Activated T-cell treated with anti-CD3 and anti-CD28 coated beads, Interleukin-2, amount 50 U/mL, for 1 hour (primary cell): ENCODE results near the gene TBPL1.
"Not testable (repeated sequence)": the region's sequence is repeated elsewhere in the genome, so short reads cannot be mapped to it uniquely, and the experiment has no call there.

Source experiments
- DNase-seq: peaks from one replicate; pipeline ENCODE4 v3.0.0-alpha.2; 2020

The TBPL1 gene

DNA sequence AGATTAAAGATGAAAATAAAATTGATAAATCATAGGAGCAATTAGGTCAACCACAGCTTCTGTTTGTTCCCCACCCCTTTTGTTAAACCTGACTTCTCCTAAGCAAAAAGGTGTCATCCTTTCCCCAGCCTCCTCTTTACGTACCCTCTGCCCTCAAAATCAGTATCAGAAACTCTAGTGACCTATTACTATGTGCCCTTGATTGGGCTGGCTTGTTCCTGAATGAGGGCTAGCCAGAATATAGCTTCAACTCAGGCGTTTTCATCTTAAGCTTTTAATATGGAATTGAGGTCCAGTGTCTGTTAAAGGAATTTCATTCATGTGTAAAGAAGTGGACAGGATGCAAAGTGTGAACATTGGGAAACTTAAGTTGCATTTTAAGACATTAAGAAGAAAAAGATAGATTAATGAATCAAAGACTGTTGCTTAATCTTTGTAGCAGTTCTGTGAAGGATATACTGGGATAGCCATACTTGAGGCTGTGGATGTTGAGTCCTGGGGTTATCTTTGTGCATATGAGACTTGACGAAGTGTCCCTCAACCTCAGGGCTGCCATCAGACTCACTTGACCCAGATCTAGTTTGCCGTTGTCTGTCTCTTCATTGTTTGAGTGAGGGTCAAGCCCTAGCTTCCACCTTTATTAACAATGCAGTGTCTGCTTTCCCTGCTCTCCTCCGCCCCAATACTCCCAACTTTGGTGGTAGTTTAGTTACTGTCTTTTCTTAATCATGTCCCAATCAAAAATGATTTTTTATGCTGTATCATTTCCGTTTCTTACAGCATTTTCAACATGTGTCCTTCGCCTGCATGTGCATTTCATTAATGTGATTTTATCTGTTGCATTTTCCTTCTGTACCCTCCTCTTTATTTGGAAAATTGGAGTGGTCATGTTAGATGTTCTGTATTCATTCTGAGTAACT lies 1.9 kb downstream of the TBPL1 start:
- no peak for DNase-seq

DNA sequence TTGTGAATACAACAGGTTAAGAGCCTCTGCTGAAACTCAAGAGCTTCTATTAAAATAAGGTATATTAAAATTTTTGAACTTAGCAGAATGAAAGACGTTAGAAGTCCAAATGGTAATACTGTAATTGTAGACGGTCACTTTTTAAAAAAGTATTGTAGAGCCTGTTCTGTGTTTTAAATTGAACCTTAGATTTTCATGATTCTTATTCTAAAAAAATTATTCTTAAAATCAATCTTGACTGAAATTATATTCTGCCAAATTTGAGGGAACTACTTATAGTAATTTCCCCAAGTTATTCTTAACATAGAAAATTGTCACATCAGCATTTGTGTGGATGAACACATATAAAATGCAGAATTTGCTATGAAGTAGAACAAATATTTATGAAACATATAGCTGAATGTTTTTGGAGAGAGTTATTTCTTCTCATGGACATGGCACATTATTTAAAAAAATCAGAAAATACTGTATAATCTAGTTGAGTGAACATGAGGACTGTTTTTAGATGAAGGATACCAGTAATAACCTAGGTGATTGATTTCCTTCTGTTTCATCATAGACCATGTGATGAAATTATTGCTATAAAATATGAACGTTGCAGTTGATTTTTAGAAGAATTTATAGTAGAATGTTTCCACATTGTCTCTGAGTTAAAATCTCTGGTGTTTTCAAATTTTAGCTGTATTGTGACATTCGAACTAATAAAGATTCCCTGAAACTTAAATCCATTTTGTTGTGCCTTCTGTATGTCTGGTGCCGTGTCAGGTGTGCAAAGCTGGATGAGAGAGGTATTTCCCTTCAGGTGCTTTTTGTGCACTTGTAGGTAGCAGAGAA lies 2.8 kb downstream of the TBPL1 start:
- no peak for DNase-seq

DNA sequence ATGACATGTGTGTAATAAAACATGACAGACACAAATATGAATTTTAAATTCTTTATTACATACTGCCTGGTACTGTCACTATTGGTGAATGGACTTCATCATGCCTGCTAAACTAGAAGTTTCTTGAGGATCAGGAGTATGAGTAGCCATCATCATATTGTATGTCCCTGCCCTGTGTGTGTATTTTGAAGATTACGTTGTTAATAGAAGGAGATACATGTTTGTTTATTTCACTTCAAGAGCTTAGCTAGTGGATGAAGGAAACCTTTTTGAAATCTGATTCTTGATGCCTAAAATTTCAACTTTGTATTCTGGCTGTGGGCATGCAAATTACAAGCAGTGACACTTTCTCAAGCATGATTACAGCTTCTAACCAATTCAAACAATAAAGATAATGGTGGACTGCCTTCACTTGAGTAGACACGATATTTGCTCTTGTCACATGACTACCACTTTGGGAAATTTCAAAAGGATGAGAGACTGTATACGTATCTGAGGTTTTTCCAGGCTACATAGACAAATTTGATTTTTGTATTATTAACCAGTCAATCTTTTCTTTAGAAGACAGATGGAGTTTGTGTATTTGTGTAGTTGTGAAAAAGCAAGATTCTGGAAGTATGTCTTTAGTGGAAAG lies 3.5 kb downstream of the TBPL1 start:
- no peak for DNase-seq

DNA sequence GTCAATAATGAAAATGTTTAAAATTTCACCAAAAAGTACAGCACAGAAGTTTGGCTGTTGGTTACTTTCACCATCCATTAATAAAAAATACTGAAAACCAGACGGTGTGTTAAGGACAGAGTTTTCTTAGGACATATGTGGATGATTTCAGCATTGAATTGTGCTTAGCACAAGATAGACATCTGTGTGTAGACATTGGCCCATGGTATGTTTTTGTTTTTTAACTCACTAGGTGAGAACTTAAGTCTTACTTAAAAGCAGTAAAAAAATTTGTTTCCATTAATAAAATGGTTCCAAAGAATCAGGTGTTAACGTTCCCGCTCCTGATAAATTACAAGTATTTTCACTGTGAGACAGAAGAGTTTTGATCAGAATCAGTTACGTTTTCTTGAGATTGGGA lies 4.2 kb downstream of the TBPL1 start:
- DNase-seq, result no peak

DNA sequence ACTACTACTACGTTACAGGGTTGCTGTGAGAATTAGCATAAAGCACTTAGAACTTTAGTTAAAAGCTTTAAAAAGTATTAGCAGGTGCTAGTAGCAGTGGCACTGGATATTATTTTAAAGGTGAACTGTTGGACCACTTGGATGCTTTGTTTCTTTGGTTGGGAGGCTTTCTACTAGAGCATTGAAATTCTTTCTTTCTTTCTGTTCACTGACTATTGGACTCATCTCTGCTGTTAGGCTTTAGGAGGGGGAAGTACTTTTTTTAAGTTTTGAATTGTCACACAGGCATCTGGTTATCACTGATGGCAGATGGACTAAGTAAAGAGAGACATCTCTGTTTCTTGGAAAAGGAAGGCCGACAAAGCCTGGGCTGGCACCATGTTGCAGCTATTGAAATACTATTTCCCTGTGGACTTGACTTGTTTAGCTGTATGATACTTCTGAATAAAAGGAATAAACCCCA lies 4.8 kb downstream of the TBPL1 start:
- no peak for DNase-seq

DNA sequence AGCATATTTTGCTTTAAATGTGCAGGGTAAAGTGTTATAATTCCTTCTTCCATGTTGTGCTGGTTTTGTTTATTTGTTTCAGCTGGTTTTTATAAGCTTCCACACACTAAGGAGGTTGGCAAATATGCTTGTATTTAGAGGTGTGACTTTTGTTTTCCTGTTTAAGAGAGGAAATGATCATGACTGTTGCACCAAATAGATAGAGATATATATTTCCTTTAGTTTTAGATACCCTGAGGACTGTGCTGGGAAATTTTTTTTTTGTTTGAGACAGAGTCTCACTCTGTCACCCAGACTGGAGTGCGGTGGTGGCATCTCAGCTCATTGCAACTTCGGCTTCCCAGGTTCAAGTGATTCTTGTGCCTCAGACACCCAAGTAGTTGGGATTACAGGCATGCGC lies 5.8 kb downstream of the TBPL1 start:
- no peak for DNase-seq

DNA sequence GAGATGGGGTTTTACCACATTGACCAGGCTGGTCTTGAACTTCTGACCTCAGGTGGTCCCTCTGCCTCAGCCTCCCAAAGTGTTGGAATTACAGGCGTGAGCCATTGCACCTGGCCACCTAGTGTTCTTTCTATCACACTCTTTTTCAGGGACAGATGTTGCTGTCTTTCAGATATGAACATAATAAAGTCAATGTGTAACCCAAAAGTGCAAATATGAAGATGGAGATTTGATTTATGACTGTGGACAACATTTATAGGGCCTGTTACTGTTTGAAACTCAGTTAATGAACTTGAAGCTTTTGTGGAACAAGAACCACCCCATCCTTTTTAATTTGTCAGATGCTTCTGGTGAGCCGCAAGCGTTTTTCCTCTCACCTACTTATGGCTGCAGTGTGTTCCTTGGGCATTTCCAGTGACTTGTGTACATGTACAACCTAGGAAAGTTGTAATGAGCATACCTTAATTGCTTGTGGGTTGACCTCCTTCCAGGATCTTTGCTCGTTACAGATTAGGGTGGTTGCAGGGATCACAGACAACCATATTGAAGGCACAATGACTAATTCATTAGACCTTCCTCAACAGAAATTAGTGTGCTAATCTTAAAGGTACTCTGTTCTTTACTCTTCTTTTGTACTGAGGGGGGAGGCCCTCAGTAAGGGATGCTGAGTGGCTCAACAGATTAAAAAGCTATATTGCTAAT lies 6.8 kb downstream of the TBPL1 start:
- DNase-seq, result no peak

DNA sequence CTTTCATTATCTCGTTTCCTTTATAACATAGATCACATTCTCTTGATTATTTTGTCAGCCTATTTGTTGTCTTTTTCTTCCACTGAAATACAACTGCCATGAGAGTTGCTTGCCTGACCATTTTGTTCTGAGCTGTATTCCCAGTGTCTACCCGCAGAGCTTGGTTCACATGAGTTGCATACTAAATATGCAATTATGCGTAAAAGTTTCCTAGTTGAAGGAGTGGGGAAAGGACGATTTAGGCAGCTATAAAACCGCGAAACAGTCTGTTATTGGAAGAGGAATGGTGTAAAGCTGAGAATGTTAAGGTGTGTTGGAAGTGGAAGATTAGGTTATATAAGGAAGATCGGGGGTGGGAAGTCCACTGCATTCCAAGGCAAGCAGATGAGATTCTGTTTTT lies 8.8 kb downstream of the TBPL1 start:
- DNase-seq, result no peak

DNA sequence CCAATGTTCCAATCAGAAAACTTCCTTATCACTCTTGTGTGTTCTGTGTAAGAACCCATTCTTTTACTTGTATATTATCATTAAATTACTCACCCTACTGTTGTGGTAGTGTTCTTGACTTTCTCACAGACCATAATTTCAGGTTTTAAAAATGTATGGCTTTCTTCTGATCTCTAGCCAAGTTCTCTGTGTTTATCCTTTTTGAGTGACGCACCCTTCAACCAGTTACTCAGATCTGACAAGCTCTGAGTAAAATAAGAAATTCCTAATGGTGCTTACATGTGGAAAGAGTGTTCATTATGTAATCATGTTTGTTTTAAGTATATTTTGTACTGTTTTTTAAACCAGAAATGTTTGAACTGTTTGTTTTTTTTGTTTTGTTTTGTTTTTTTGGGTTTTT lies 11.0 kb downstream of the TBPL1 start:
- no peak for DNase-seq

DNA sequence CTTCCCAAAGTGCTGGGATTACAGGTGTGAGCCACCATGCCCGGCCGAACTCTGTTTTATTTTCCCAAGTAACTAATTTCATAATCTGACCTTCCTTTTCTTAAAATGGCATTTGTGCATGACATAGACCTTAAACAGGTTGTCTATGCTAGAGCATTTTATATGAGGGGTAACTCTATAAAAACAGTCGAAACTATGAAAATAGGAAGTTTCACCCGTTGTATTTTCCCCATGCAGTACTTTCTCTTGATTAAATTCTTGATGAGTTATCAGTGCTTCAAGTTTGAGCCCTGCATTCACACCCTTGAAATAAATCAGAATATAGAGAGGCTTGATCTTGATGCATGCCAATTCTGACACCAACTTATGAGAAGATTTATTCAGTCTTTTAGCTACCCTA lies 11.7 kb downstream of the TBPL1 start:
- DNase-seq, result no peak

DNA sequence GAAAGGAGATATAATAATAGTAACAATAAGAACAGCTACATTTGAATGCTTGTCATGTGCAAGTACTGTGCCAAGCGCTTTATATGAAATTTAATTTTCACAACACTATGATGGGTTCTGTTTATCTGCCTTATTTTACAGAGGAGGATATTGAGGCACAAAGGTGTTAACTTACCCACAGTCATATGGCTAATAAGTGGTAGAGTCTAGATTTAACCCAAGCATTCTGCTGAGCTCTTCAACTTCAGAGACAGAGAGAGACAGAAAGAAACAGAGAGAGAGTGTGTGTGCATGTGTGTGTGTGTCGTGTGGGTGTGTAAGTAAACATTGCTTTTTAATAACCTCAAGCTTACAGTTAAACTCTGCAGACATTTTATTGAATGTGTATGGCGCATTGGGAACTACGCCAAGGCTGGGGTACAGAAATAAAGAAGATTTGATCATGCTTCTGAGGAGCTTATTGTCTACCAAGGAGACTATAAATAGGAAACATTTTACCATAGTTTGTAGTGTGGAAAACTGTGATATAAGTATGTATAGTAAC lies 12.9 kb downstream of the TBPL1 start:
- DNase-seq, result no peak

DNA sequence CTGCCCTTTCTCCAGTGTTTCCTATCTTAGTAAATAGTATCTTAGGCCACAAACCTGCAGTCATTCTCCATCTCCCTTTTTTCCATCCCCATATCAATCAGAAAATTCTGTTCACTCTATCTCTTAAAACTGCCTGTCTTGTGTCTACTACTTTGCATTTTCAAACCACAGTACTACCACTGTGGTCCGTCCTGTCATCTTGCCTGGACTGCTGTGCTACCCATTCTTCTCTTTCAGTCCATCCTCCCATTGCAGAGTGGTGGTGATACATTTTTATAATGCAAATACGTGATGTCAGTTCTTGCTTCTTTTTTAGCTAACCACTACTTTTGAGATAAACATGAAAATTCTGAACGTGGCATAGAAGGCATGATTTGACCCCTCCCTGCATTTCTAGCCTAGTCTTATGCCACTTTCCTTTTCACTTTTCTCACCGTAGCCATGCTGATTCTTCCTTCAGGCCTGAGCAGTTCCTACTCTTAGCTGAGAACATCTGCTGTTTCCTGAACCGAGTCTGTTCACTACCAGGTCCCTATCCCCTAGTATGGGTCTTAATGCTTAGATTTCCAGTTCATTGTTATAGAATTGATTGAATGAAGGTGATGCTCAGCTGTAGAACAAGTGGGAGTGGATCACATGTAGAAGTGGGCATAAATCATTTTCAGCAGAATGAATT lies 13.8 kb downstream of the TBPL1 start:
- no peak for DNase-seq

DNA sequence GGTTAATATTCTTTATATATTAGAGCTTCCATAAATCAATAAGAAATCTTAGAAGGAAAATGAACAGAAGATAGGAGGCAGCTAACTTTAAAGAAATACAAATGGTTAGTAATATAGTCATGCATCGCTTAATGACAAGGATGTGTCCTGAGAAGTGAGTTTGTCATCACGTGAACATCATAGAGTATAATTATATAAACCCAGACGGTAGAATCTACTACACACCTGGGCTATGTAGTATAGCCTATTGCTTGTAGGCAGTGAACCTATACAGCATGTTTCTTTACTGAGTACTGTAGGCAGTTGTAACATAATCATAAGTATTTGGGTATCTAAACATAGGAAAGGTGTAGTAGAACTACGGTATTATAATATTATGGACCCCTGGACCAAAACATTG lies 14.3 kb downstream of the TBPL1 start:
- DNase-seq, result no peak

DNA sequence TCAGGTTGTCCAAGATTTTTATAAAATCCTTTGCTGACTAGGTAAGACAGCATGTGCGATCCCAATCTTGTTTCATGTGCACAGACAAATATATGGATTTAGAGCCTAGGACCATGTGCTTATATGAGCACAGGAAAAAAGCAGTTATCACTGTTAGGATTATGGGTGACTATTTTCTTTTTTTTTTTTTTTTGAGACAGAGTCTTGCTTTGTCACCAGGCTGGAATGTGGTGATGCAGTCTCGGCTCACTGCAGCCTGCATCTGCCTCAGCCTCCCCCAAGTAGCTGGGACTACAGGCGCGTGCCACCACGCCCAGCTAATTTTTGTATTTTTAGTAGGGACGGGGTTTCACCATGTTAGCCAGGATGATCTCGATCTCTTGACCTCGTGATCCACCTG lies 14.8 kb downstream of the TBPL1 start:
- not testable (repeated sequence) for DNase-seq

DNA sequence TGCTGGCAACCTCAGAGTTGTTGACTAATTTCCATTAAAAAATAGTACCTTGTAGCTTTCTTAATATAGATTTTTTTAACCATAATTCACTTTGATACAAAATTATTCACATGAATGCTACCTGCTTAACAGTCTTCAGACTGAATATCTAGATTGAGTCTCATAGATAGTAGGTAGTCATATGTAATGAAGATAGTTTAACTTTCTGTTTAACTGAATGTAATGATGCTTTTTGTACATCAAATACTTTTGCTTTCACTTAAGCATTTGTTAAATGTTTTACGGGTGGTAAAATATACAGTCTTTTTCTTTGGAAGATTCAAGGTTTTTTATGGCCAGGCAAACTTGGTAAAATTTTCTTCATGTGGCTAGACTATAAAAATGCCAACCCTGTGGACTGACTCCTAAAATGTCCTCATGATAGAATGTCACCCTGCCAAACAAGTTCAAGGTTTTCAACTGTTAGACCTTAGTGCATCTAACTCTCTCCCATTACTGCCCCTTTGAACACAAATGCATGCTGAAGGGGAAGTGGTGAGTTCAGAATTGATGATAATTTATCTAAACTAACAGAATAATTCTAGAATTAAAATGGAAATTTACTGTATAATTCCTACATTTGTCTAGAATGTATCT lies 16.4 kb downstream of the TBPL1 start:
- DNase-seq, result no peak

DNA sequence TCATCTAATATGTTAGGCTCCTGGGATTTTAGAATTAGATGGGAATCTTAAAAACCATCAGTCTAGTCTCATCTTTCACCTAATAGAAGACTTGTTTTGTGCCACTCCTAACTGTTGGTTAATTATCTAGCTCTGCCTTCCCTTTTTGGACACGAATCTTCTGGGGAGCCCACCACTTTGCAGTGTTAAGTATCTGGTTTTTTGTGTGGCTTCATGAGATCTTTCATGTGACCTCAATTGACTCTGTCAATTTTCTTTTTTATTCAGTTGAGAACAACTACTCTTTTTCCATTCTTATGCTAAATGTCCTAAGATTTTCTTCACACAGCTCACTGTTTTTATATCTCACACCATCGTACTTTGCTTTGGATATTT lies 16.9 kb downstream of the TBPL1 start:
- DNase-seq, result no peak

DNA sequence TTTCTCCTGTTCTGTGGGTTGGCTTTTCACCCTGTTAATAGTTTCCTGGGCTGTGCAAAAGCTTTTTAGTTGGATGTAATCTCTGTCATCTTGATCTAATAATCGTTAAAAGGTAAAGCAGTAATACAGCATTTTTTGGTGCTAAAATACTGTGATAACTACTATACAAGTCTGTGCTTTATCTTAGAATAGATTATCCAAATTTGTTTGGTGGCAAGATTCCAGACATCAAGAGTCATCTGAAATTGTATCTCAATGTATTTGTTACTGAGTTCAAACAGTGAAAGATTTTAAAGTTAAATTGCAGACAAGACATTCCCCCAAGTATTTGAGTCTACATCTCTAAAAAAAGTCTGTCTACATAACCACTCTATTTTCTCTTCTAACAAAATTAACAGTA lies 18.8 kb downstream of the TBPL1 start:
- DNase-seq, result no peak

DNA sequence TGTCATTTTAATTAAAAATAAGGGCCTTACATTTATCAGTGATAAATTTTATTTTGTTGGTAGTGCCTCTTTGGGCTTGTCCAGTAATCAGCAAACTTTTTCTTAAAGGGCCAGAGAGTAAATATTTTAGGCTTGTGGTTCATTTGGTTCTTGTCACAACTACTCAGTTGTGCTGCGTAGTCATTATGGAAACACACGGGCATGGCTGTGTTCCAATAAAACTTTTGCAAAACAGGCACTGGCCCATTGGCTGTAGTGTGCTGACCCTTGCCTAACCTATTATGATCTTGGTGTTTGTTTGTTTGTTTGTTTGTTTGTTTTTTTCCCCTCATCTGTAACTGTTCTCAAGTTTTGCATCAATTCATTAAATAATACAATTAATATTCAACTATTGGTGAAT lies 19.4 kb downstream of the TBPL1 start:
- no peak for DNase-seq

DNA sequence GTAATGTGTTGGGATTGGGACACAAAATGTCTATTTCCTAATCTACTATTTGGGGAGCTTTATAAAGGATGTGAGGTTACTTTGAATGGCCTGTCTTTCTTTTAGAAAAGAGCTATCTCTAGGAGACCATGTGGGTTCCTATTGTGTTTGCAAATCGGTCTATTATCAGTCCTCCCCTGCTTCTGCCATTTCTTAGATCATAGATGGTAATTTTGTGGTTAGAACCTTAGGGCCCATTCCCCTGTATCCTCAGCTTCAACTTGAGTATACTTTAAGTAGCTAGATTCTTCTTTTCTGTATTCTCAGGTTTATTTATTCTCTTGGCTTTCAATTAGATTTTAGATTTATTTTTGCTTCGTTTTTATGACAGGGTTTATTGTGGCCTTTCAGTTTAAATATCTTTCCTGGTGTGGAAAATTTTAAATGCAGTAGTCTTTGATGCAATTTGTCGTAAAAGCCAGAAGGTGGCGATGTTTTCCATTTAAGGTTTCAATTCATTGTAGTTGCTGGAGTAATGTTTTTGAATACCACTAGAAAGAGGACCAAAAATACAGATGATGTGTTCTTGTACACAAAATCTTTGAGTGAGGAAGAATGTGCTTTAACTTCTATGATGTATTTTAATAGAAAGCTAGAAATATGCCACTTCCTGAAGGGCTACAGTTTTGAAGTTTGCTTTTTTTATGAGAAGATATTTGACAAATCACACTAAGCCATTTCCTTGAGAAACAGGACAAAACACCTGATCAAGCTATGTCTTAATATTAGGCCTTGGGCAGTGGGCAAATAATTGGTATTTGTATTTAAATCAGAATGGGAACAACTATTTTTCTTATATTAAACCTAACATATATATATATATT lies 20.3 kb downstream of the TBPL1 start:
- DNase-seq, result no peak
